Hypothalamus (tissue), 51 donors: Measurements from ENCODE around the gene GARIN1A.
"Not testable (repeated sequence)": the region's sequence is repeated elsewhere in the genome, so short reads cannot be mapped to it uniquely, and the experiment has no call there.

ENCODE experiments used
- DNase-seq, 51 donors: peaks; one replicate each; lab custom pipeline; 2025; lab: John Stamatoyannopoulos, UW

The GARIN1A gene

DNA sequence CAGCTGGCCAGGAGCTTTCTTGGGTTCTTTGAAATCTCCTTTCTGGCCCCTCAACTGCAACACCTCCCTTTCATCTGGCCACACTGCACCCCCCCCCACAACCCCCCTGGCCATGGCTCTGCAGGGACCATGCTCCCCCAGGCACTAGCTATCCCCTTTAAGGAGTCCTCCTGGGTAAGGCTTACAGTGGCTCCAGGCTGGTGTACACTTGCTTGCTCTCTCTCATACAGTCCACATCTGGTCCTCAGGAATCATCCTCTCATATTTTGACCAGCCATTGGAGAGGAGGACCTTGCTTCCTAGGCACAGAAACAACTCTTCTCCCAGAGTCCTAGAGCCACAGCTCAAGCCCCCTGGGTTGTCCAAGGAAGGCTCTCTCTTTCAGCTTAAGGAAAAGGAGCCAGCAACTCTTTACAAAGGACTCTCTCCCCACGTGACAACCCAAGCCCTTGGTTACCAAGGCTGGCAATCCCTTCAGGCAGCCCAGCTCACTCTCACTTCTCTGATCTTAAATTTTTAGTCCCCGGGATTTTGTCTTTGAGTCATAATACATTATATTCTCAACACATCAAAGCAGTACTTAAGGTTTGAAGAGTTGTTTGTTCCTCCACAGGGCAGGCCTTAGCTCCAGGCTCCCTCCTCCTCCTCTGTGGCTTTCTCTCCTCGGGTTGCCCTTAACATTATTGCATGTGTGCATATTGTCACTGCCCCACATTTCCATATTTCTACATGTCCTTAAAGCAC, 9.9 kb downstream of the GARIN1A start:
- peak in 1 of 51 donors; percentile 10 for DNase-seq

- DNase-seq = not testable (repeated sequence)
These were observed 11.2 kb downstream of the GARIN1A start for GRCh38 chr7:128683270-128683669.

- not testable (repeated sequence) for DNase-seq
These were observed 11.6 kb downstream of the GARIN1A start for GRCh38 chr7:128683738-128684137.

DNA sequence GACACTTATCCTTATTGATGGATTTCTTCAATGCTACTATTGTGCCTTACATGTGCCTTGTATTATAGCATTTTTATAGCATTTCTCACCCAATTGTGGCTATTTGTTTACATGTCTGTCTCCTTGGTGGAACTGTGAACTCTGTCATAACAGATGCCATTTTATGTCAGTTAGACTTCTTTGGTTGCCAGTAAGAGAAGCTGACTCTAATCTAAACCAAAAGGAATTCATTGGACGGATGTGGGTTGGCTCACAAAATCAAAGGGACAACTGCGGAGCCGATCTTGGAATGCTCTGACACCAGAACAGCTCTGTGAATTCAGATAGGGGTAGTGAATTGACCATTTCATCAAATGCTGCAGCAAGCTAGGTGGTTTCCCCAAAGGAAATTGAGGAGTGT, 15.0 kb downstream of the GARIN1A start:
- DNase-seq = no peak

GRCh38 chr7:128688492-128688891, 16.4 kb downstream of the GARIN1A start:
- no peak for DNase-seq

- DNase-seq = not testable (repeated sequence)
These were observed 17.3 kb downstream of the GARIN1A start for GRCh38 chr7:128689161-128689935.

DNA sequence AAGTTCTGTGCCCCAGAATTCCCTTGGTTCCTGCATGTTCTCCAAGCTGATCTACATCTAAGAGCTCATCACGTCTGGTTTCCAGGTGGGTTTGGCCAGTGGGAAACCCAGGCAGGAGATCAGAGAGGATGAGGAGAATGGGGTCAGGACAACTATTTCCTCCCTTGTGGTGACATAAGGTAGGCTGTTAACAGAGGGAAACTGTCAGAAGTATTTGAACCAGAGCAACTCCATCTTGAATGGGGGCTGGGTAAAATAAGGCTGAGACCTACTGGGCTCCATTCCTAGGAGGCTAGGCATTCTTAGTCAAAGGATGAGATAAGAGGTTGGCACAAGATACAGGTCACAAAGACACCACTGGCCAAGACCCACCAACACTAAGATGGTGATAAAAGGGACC, 19.1 kb downstream of the GARIN1A start:
- no peak for DNase-seq

DNA sequence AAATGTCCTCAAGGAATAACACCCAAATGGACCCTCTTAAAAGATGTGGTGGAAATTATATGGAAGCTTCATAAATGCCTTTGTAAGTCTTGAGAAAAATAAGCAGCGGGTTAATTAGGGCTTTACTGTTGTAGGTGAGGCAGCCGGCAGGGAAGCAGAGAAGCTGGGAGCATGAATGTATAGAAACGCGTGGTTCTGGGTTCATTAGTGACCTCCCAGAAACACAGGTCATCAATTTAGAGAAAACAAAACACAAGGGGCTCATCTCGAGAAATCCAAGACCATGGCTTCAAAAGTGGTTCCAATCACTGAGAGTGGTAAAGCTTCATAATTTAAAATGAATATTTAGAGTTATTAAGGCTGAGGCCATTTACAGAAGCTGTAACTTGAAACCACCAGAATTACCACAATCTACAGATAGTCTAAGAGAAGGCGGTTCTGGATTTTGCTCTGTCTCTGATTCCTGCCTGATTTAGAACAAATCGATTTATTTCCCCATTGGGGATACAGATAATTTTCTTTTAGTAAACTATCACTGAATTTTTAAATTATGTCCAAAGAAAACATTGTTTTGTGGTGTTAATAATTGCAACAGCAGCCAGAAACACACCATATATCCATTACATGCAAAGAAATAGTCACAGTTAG, 20.7 kb downstream of the GARIN1A start:
- no peak for DNase-seq

DNA sequence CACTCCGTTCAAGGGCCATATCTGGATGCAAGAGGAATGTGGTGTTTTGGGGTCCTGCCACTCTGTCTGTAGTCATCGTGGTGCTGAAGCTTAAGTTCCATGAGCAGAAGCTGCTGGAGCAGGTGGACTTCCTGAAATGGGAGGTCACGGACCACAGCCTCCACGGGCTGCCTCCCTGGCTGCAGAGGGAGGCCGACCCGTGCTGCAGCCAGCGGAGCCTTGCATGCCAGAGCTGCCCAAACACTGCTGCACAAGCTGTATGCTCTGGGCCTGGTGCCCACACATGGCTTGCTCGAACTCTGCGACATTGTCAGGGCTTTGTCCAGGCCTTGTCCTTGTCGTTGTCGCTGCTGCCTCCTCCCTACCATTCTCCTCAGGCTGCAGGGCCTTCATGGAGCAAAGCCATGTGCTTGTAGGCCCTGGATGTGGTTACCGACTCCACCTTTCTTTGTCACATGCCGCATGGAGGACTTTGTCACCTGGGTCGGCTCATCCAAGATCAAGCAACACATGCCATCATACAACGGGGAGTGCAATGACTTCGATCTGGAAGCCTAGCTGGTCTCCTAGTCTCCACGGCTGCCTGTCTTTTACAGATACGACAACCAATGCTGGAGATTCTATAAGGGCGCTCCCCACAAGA, 21.4 kb downstream of the GARIN1A start:
- no peak for DNase-seq

- no peak for DNase-seq
These were observed 22.6 kb downstream of the GARIN1A start for GRCh38 chr7:128694738-128695137.

DNA sequence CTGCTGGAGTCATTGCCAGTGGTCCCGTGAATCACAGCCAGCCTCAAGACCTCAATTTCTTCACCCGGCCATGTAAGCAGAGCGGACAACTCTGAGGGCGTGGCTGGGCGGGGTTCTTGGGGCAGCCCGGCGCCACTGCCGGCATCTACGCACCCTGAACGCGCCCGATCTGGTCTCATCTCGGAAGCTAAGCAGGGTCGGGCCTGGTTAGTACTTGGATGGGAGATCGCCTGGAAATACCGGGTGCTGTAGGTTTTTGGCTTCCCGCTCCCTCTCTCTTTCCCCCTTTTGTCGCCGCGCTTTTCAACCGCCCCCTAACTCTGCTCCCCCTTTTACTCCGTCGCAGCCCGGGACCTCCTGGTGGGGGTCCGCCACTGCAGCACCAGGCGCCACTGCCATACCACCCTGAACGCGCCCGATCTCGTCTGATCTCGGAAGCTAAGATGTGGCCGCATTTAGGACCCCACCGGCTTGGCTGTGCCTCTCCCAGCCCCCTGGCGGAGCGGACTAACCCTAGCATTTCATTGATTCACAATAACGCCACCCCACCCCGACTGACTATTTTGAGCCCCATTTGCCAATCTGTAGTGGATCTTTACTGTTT, 25.3 kb downstream of the GARIN1A start:
- DNase-seq = peak in 4 of 51 donors; percentile 4 to 16 (median 10)

GRCh38 chr7:128699196-128699712, 27.2 kb downstream of the GARIN1A start:
- DNase-seq = no peak

DNA sequence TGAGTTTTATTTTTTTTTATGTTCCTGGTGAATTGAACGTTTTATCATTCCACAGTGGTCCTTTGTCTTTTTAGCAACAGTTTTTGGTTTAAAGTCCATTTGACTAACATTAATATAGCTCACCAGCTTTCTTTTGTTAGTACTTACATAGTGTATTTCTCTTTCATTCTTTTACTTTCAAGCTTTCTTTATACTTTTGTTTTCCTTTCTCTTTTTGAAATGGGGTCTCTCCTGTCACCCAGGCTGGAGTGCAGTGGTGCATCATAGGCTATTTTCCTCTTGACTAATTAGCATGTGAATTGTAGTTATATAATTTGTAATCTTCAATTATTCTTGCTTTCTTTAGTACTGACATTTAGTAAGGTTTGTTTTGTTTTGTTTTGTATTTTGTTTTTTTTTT, 27.8 kb downstream of the GARIN1A start:
- no peak for DNase-seq

DNA sequence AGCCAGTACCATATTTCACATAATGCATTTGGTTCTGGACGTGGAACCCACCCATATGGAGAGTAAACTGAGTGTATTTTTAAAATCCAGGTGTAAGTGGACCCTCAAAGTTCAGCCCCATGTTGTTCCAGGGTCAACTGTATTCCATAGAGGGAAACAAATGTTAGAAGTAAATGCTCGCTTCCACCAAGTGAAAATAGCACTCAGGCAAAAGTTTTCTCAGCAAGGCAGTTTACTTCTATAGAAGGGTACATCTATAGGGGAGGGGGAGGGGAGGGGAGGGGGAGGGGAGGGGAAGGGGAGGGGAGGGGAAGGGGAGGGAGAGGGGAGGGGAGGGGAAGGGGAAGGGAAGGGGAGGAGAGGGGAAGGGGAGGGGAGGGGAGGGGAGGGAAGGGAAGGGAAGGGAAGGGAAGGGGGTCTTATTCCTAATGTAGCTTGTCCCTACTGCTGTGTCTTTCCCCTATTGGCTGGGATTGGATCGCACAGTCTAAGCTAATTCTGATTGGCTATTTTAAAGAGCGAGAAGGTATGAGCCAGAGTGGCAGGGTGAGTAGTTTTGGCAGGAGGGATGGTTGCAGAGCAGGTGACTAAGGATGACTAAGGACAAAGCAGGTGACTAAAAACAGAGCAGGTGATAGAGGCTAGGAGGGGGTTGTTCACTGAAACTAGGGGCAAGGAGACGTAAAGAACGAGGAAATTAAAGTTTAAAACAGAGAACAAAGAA, 29.1 kb downstream of the GARIN1A start:
- DNase-seq = no peak

- no peak for DNase-seq
These were observed 31.6 kb downstream of the GARIN1A start for GRCh38 chr7:128703609-128704241.

- DNase-seq = no peak
These were observed 33.8 kb downstream of the GARIN1A start for GRCh38 chr7:128705891-128706333.

- no peak for DNase-seq
These were observed 35.7 kb downstream of the GARIN1A start for GRCh38 chr7:128707752-128708151.

- no peak for DNase-seq
These were observed 36.1 kb downstream of the GARIN1A start for GRCh38 chr7:128708235-128708634.

- DNase-seq = no peak
These were observed 36.7 kb downstream of the GARIN1A start for GRCh38 chr7:128708824-128709223.
